ENCODE results near the gene RANBP1. TPM values are rescaled to one million over a fixed set of nuclear protein-coding genes. Genes with fewer than 3 reads are reported as not detected.

Gene RANBP1
- total RNA-seq, 5 donors from 2014 or later (not counting 1 experiment from before 2014, with no cell fraction given): 64.0 to 81.1 (median 75.4) TPM

- WGBS (ENCODE audit: insufficient coverage): 93% methylated on average over 3 of the region's 6 CpGs
- Mint-ChIP-seq H3K27ac (no peak overlapping the region), H3K36me3 (no peaks in the 10 kb centered on the region), H3K4me3 (no peak overlapping the region), H3K4me1 (peaks cover 11 to 16% (median 13%) of the 10 kb centered on the region in 3 donors), H3K27me3 (no peaks in the 10 kb centered on the region), H3K9me3 (no peaks in the 10 kb centered on the region)
- H3K36me3 ChIP-seq (ENCODE audit: control insufficient read depth in 2 of 2, extremely low read depth in 1 of 2, insufficient read depth in 1 of 2, low read length in 1 of 2): peaks cover 0 to 5% of the 10 kb centered on the region in 2 donors
- no peak overlapping the region for H3K27ac ChIP-seq (ENCODE audit: low read length)
- H3K27me3 ChIP-seq (replicated peaks in 1 of 2; ENCODE audit: control insufficient read depth in 2 of 2, extremely low read depth in 1 of 2, insufficient read depth in 2 of 2, low read length in 1 of 2): no peaks in the 10 kb centered on the region
- DNase-seq (no peak), ATAC-seq (replicated peaks in 1 of 4) (no peak)
- H3K4me1 ChIP-seq (ENCODE audit: control insufficient read depth in 1 of 2, extremely low read depth in 1 of 2, insufficient read depth in 2 of 2, low read length in 2 of 2): peaks cover 11 to 22% of the 10 kb centered on the region in 2 experiments
- ChIA-PET POLR2A (no interaction called here), CTCF (no interaction called here)
- H3K9me3 ChIP-seq: no peaks in the 10 kb centered on the region
- no peak overlapping the region for H3K4me3 ChIP-seq (ENCODE audit: control insufficient read depth in 1 of 2, extremely low read depth in 1 of 2, low read length in 1 of 2)
Measured at GRCh38 chr22:20076627-20077172, 39.2 kb upstream of the RANBP1 start.

DNA sequence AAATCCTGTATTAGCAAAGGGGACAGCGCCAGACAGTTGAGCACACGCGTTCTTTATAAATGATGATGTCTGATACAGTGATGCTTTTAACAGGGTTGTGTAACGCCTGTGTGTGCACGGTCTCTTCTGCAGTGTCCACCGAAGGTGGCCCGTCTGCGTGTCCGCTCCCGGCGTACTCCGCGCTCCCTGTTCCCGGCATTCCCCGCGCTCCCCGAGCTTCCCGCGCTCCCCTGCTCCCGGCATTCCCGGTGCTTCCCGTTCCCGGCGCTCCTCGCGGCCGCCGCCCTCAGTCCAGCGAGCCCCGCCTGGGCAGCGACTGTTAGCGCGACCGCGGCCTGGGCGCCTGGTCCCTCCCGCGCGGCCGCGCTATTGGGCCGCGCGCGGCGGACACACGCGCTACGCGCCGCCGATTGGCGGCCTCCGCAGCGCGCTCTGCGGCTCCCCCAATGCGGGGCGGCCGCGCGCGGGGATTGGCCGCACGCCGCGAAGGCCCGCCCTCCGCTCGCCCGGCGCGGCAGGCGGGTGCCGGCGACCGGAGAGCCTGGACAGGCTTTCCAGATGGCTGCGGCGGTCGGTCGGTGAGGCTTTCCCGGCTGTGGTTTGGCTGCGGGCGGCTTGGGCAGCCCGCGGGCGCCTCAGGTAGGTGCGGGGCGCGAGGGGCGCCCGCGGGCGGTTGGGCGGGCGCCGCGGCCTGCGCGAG lies 36.0 kb upstream of the RANBP1 start, which contains the start of gene DGCR8:
TSS of gene DGCR8 (plus strand) at position 497 of the 700 bp plus-strand sequence. CDS start 5,723 bp downstream, outside the sequence.
- H3K36me3 Mint-ChIP-seq: no peaks in the 10 kb centered on the region
- DNase-seq (peak; percentile 36 to 88 (median 60)), ATAC-seq (replicated peaks in 1 of 4) (peak; percentile 93 to 96 (median 95))
- peak within 1 kb of the TSS; percentile 77 to 89 (median 88) for H3K4me3 Mint-ChIP-seq
- Histone ChIP-seq H3K27ac (ENCODE audit: low read length) (peak within 1 kb of the TSS; percentile 60), H3K36me3 (ENCODE audit: control insufficient read depth in 2 of 2, extremely low read depth in 1 of 2, insufficient read depth in 1 of 2, low read length in 1 of 2) (peaks cover 0 to 5% of the 10 kb centered on the region in 2 donors), H3K27me3 (replicated peaks in 1 of 2; ENCODE audit: control insufficient read depth in 2 of 2, extremely low read depth in 1 of 2, insufficient read depth in 2 of 2, low read length in 1 of 2) (no peaks in the 10 kb centered on the region), H3K4me3 (ENCODE audit: control insufficient read depth in 1 of 2, extremely low read depth in 1 of 2, low read length in 1 of 2) (peak within 1 kb of the TSS; percentile 89 to 92), H3K4me1 (ENCODE audit: control insufficient read depth in 1 of 2, extremely low read depth in 1 of 2, insufficient read depth in 2 of 2, low read length in 2 of 2) (peaks cover 17 to 51% of the 10 kb centered on the region in 2 experiments), H3K9me3 (no peaks in the 10 kb centered on the region)
- H3K27me3 Mint-ChIP-seq: no peaks in the 10 kb centered on the region
- peaks cover 42 to 45% (median 43%) of the 10 kb centered on the region in 3 donors for H3K4me1 Mint-ChIP-seq
- H3K27ac Mint-ChIP-seq: peak within 1 kb of the TSS; percentile 73 to 89
- POLR2A ChIA-PET: no interaction called here
- WGBS (ENCODE audit: insufficient coverage): under 1% methylated on average over 100 of the region's 100 CpGs
- CTCF ChIA-PET: no interaction called here
- H3K9me3 Mint-ChIP-seq: no peaks in the 10 kb centered on the region

DNA sequence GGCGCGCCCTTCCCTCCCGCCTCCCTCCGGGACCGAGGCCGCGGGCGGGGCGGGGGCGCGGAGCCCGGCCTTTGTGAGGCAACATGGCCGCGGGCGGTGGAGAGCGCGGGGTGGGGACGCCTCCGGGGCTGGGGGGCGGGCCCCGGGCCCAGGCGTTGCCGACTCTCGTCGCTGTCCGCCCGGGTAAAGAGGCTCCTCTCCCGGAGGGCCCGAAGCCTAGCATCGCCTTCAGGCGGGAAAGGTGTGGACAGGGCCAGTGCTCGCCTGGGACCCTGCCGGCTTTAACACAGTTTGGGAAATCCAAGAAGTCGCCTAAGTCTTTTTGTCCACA lies 35.5 kb upstream of the RANBP1 start:
- peaks cover 17 to 54% of the 10 kb centered on the region in 2 experiments for H3K4me1 ChIP-seq (ENCODE audit: control insufficient read depth in 1 of 2, extremely low read depth in 1 of 2, insufficient read depth in 2 of 2, low read length in 2 of 2)
- Mint-ChIP-seq H3K4me1 (peaks cover 45 to 48% (median 46%) of the 10 kb centered on the region in 3 donors), H3K36me3 (peaks cover 2% of the 10 kb centered on the region), H3K27me3 (no peaks in the 10 kb centered on the region), H3K4me3 (peak overlapping the region; percentile 70 to 79 (median 77)), H3K27ac (peak overlapping the region; percentile 53 to 66), H3K9me3 (no peaks in the 10 kb centered on the region)
- H3K27ac ChIP-seq (ENCODE audit: low read length): peak overlapping the region; percentile 60
- ATAC-seq (replicated peaks in 1 of 4) (peak; percentile 78 to 82 (median 80)), DNase-seq (peak in 34 of 35 experiments; percentile 42 to 82 (median 62))
- H3K36me3 ChIP-seq (ENCODE audit: control insufficient read depth in 2 of 2, extremely low read depth in 1 of 2, insufficient read depth in 1 of 2, low read length in 1 of 2): peaks cover under 1 to 5% of the 10 kb centered on the region in 2 donors
- 0% methylated on average over 29 of the region's 34 CpGs for WGBS (ENCODE audit: insufficient coverage)
- H3K27me3 ChIP-seq (replicated peaks in 1 of 2; ENCODE audit: control insufficient read depth in 2 of 2, extremely low read depth in 1 of 2, insufficient read depth in 2 of 2, low read length in 1 of 2): no peaks in the 10 kb centered on the region
- H3K9me3 ChIP-seq: no peaks in the 10 kb centered on the region
- POLR2A ChIA-PET: no interaction called here
- H3K4me3 ChIP-seq (ENCODE audit: control insufficient read depth in 1 of 2, extremely low read depth in 1 of 2, low read length in 1 of 2): peak overlapping the region; percentile 59 to 92
- CTCF ChIA-PET: no interaction called here

- Histone ChIP-seq H3K27me3 (replicated peaks in 1 of 2; ENCODE audit: control insufficient read depth in 2 of 2, extremely low read depth in 1 of 2, insufficient read depth in 2 of 2, low read length in 1 of 2) (no peaks in the 10 kb centered on the region), H3K4me3 (ENCODE audit: control insufficient read depth in 1 of 2, extremely low read depth in 1 of 2, low read length in 1 of 2) (peak overlapping the region; percentile 59 to 92), H3K27ac (ENCODE audit: low read length) (peak overlapping the region; percentile 60), H3K36me3 (ENCODE audit: control insufficient read depth in 2 of 2, extremely low read depth in 1 of 2, insufficient read depth in 1 of 2, low read length in 1 of 2) (peaks cover 7 to 10% of the 10 kb centered on the region in 2 donors), H3K4me1 (ENCODE audit: control insufficient read depth in 1 of 2, extremely low read depth in 1 of 2, insufficient read depth in 2 of 2, low read length in 2 of 2) (peaks cover 17 to 59% of the 10 kb centered on the region in 2 experiments), H3K9me3 (no peaks in the 10 kb centered on the region)
- POLR2A ChIA-PET: interaction anchor here in 1 of 2 donors (0.6 kb wide), 1 partner anchor 32 kb away, joined by 4 read pairs; no protein-coding TSS in a partner anchor
- CTCF ChIA-PET: interaction anchor here in 1 of 2 donors (0.7 kb wide), 1 partner anchor 36 kb away, joined by 5 read pairs; the partner anchor contains the start of gene TRMT2A
- DNase-seq: no peak
- Mint-ChIP-seq H3K36me3 (peaks cover 4% of the 10 kb centered on the region), H3K4me3 (peak overlapping the region; percentile 70 to 79 (median 77)), H3K27ac (peak overlapping the region; percentile 53 to 66), H3K9me3 (no peaks in the 10 kb centered on the region), H3K4me1 (peaks cover 45 to 50% (median 46%) of the 10 kb centered on the region in 3 donors), H3K27me3 (no peaks in the 10 kb centered on the region)
- no peak for ATAC-seq (replicated peaks in 1 of 4)
- WGBS (ENCODE audit: insufficient coverage): 42% methylated on average over 23 of the region's 27 CpGs
Measured at GRCh38 chr22:20080776-20081654, 34.9 kb upstream of the RANBP1 start.

GRCh38 chr22:20083157-20083890 lies 32.6 kb upstream of the RANBP1 start:
- WGBS (ENCODE audit: insufficient coverage): 89% methylated on average over 8 of the region's 10 CpGs
- no peak for ATAC-seq (replicated peaks in 1 of 4)
- H3K36me3 ChIP-seq (ENCODE audit: control insufficient read depth in 2 of 2, extremely low read depth in 1 of 2, insufficient read depth in 1 of 2, low read length in 1 of 2): peaks cover 20 to 27% of the 10 kb centered on the region in 2 donors
- Mint-ChIP-seq H3K4me3 (peak overlapping the region in 2 of 3 donors; percentile 8 to 77), H3K4me1 (peaks cover 56 to 62% (median 57%) of the 10 kb centered on the region in 3 donors), H3K36me3 (peaks cover 21% of the 10 kb centered on the region), H3K27ac (peak overlapping the region; percentile 40 to 82), H3K27me3 (no peaks in the 10 kb centered on the region), H3K9me3 (no peaks in the 10 kb centered on the region)
- peaks cover 17 to 83% of the 10 kb centered on the region in 2 experiments for H3K4me1 ChIP-seq (ENCODE audit: control insufficient read depth in 1 of 2, extremely low read depth in 1 of 2, insufficient read depth in 2 of 2, low read length in 2 of 2)
- CTCF ChIA-PET: interaction anchor here in 1 of 2 donors (1.6 kb wide), 1 partner anchor 18 kb away, joined by 3 read pairs; no protein-coding TSS in a partner anchor
- H3K9me3 ChIP-seq: no peaks in the 10 kb centered on the region
- DNase-seq: no peak
- no peak overlapping the region for H3K27ac ChIP-seq (ENCODE audit: low read length)
- no peaks in the 10 kb centered on the region for H3K27me3 ChIP-seq (replicated peaks in 1 of 2; ENCODE audit: control insufficient read depth in 2 of 2, extremely low read depth in 1 of 2, insufficient read depth in 2 of 2, low read length in 1 of 2)
- no peak overlapping the region for H3K4me3 ChIP-seq (ENCODE audit: control insufficient read depth in 1 of 2, extremely low read depth in 1 of 2, low read length in 1 of 2)
- POLR2A ChIA-PET: no interaction called here
